H1 (cell line): Measurements from ENCODE around the gene POLH. TPM values are rescaled to one million over a fixed set of nuclear protein-coding genes. Genes with fewer than 3 reads are reported as not detected.

Source experiments
- ATF3 ChIP-seq: IDR thresholded peaks from 2 replicates; pipeline ENCODE4 v1.6.1; 2011; ENCODE audit warnings: low read depth, mild to moderate bottlenecking, low read length; ENCODE audit not compliant: insufficient read depth
- BCL11A ChIP-seq, 2 experiments: IDR thresholded peaks; one replicate each; pipeline ENCODE4 v1.6.1; 2011; ENCODE audit warnings: low read depth in 2 of 2, low read length in 2 of 2, mild to moderate bottlenecking in 2 of 2
- CBX8 ChIP-seq: fragments of 300-800, 300-1000 bp; sonication (generic); IDR thresholded peaks from 2 replicates; pipeline ENCODE4 v1.7.1; 2016; ENCODE audit warnings: low read depth, low read length, borderline replicate concordance
- CHD1 ChIP-seq: IDR thresholded peaks from 2 replicates; pipeline ENCODE4 v1.6.1; 2012; ENCODE audit warnings: low read depth, low read length, improper control_type of control experiment
- CTCF ChIP-seq, 3 experiments: IDR thresholded peaks; 1 replicate in 2 of 3; 2 replicates in 1 of 3; pipeline versions ENCODE4 v1.5.1 to v1.6.1; 2011; ENCODE audit warnings: low read length in 3 of 3, mild to moderate bottlenecking in 3 of 3, inconsistent platforms in 2 of 3, low read depth in 1 of 3, moderate library complexity in 1 of 3; ENCODE audit not compliant: insufficient read depth in 1 of 3; ENCODE audit errors: control extremely low read depth in 1 of 3
- HDAC2 ChIP-seq, 2 experiments: fragments of 300-600 bp in 1 of 2; sonication (generic) in 1 of 2; IDR thresholded peaks; 2 replicates each; pipeline ENCODE4 v1.6.1; 2011 to 2012; ENCODE audit warnings: low read depth in 2 of 2, low read length in 2 of 2, mild to moderate bottlenecking in 2 of 2, moderate library complexity in 2 of 2, borderline replicate concordance in 1 of 2, inconsistent platforms in 1 of 2
- KDM1A ChIP-seq: fragments of 200-600, 300-600 bp; sonication (generic); IDR thresholded peaks from 2 replicates; pipeline ENCODE4 v1.7.1; 2016; ENCODE audit warnings: mild to moderate bottlenecking, low read length, borderline replicate concordance
- KDM5A ChIP-seq: fragments of 200-600 bp; IDR thresholded peaks from 2 replicates; pipeline ENCODE4 v1.7.1; 2012; ENCODE audit warnings: mild to moderate bottlenecking, low read length, inconsistent platforms, mixed read lengths
- NRF1 ChIP-seq: IDR thresholded peaks from 2 replicates; pipeline ENCODE4 v1.6.1; 2011; ENCODE audit warnings: mild to moderate bottlenecking, low read depth, low read length, improper control_type of control experiment
- PHF8 ChIP-seq: fragments of 200-600 bp; sonication (generic); conservative IDR thresholded peaks from 2 replicates; pipeline ENCODE4 v1.7.1; 2012; ENCODE audit warnings: low read depth, mild to moderate bottlenecking, inconsistent platforms, low read length, moderate library complexity
- POLR2A ChIP-seq, 2 experiments: IDR thresholded peaks; 1 replicate in 1 of 2; 2 replicates in 1 of 2; pipeline ENCODE4 v1.6.1; 2011; ENCODE audit warnings: low read depth in 2 of 2, low read length in 2 of 2, mild to moderate bottlenecking in 2 of 2; ENCODE audit errors: control extremely low read depth in 1 of 2
- POLR2AphosphoS5 ChIP-seq: IDR thresholded peaks from 2 replicates; pipeline ENCODE4 v1.6.1; 2011; ENCODE audit warnings: low read depth, low read length
- RFX5 ChIP-seq: IDR thresholded peaks from 2 replicates; pipeline ENCODE4 v1.6.1; 2011; ENCODE audit warnings: low read depth, low read length, improper control_type of control experiment, borderline replicate concordance
- SAP30 ChIP-seq: fragments of 300-600 bp; sonication (generic); IDR thresholded peaks from 2 replicates; pipeline ENCODE4 v1.7.1; 2012; ENCODE audit warnings: low read length, moderate library complexity, mild to moderate bottlenecking, inconsistent platforms; ENCODE audit not compliant: insufficient read depth, insufficient replicate concordance
- SP4 ChIP-seq: IDR thresholded peaks from 2 replicates; pipeline ENCODE4 v1.6.1; 2012; ENCODE audit warnings: low read length, inconsistent platforms
- SRF ChIP-seq: IDR thresholded peaks from 2 replicates; pipeline ENCODE4 v1.6.1; 2011; ENCODE audit warnings: mild to moderate bottlenecking, low read depth, low read length, moderate library complexity
- SUZ12 ChIP-seq: fragments of 200-600 bp; sonication (generic); IDR thresholded peaks from 2 replicates; pipeline ENCODE4 v1.6.1; 2012; ENCODE audit warnings: mild to moderate bottlenecking, inconsistent platforms, low read length, moderate library complexity, mixed read lengths
- TAF7 ChIP-seq: optimal IDR thresholded peaks from 2 replicates; pipeline ENCODE3; 2011; ENCODE audit warnings: low read depth, mild to moderate bottlenecking, inconsistent platforms, low read length, moderate library complexity, borderline replicate concordance
- USF2 ChIP-seq: IDR thresholded peaks from 2 replicates; pipeline ENCODE4 v1.6.1; 2011; ENCODE audit warnings: low read length, improper control_type of control experiment
- polyA plus RNA-seq, 7 experiments: library from polyadenylated mRNA; depleted of rRNA in 3 of 7; stranded (reverse) in 5 of 7; unstranded in 2 of 7; fragments of >200 nt in 5 of 7; fragments of 200-250 nt in 2 of 7; gene quantifications; 1 replicate in 5 of 7; 2 replicates in 1 of 7; 4 replicates in 1 of 7; pipeline versions ENCODE4 v1.2.1 to v1.2.3, GENCODE V29; 2011 to 2013; ENCODE audit warnings: missing spikeins in 2 of 7, mixed read lengths in 2 of 7
- total RNA-seq: library from RNA; stranded (reverse); fragmentation: NEBNext Ultra II Directional; extraction: Animal tissue kit (Norgen Biotek cat#: 25700); gene quantifications from 2 replicates; pipeline ENCODE4 v1.2.1, GENCODE V29; 2021

The POLH gene
- total and polyA plus RNA-seq, 2 of the 8 experiments (the other 6 are each of a cell fraction or from before 2014, with no cell fraction given), result 5.8 to 12.4 TPM

GRCh38 chr6:43635387-43636307 is 59.7 kb downstream of the POLH start, which contains the start of gene MAD2L1BP (continued):
- TF ChIP-seq ATF3 (no peak), RFX5 (no peak), HDAC2 (IDR thresholded peaks at IDR 0.05; ENCODE audit: borderline replicate concordance in 1 of 2, low read depth in 2 of 2, low read length in 2 of 2) (peak in 1 of 2 experiments; percentile 75; a peak in 1 of 4 replicates), TAF7 (peak; percentile 91), CHD1 (no peak), POLR2AphosphoS5 (peak; percentile 95), NRF1 (no peak), POLR2A (IDR thresholded peaks at IDR 0.05; ENCODE audit: control extremely low read depth in 1 of 2, low read depth in 2 of 2, low read length in 2 of 2) (peak; percentile 86 to 99), BCL11A (IDR thresholded peaks at IDR 0.05; ENCODE audit: low read depth in 2 of 2, low read length in 2 of 2) (no peak), SP4 (no peak), SAP30 (peak; percentile 67), CTCF (IDR thresholded peaks at IDR 0.05; ENCODE audit: control extremely low read depth in 1 of 3, insufficient read depth in 1 of 3, low read depth in 1 of 3, low read length in 3 of 3) (no peak; a peak in 1 of 4 replicates), KDM5A (peak; percentile 57), SRF (no peak), USF2 (no peak), SUZ12 (no peak), CBX8 (no peak), PHF8 (peak; percentile 91), KDM1A (peak; percentile 93; the same call in 1 of the 2 replicates)
